GM23338 (cell line): Measurements from ENCODE around the gene PRXL2C. TPM values are rescaled to one million over a fixed set of nuclear protein-coding genes. Genes with fewer than 3 reads are reported as not detected.

Experiments
- ATAC-seq: fragments of 200-7000 bp; cut with Tn5 transposase; 3 replicates; pipeline ENCODE4 v1.9.1; 2020
- DNase-seq: peaks from one replicate; pipeline ENCODE4 v3.0.0-alpha.2; 2015; ENCODE audit warnings: low spot score
- H2AFZ ChIP-seq: fragments of 200-600 bp; sonication (generic); 2 replicates; pipeline ENCODE4 v1.8.0; 2016; ENCODE audit warnings: antibody characterized with exemption, mild to moderate bottlenecking, moderate library complexity
- H3F3A ChIP-seq: fragments of 200-600 bp; sonication (generic); replicated peaks from 2 replicates; pipeline ENCODE4 v1.8.0; 2017; ENCODE audit warnings: antibody characterized with exemption, mixed run types, low read depth
- H3K27ac ChIP-seq: fragments of 200-600 bp; sonication (generic); 2 replicates; pipeline ENCODE4 v1.6.1; 2016; ENCODE audit warnings: low read depth
- H3K27me3 ChIP-seq: fragments of 200-600 bp; sonication (generic); 2 replicates; pipeline ENCODE4 v1.8.0; 2016; ENCODE audit warnings: mild to moderate bottlenecking, mixed run types, moderate library complexity; ENCODE audit not compliant: insufficient read depth
- H3K36me3 ChIP-seq: fragments of 200-600 bp; sonication (generic); 2 replicates; pipeline ENCODE4 v1.8.0; 2016; ENCODE audit warnings: mild to moderate bottlenecking; ENCODE audit not compliant: insufficient read depth
- H3K4me1 ChIP-seq: fragments of 200-600 bp; sonication (generic); 2 replicates; pipeline ENCODE4 v1.8.0; 2016; ENCODE audit warnings: mild to moderate bottlenecking, moderate library complexity; ENCODE audit not compliant: insufficient read depth
- H3K4me2 ChIP-seq: fragments of 200-600 bp; sonication (generic); 2 replicates; pipeline ENCODE4 v1.7.1; 2017; ENCODE audit warnings: mixed run types
- H3K4me3 ChIP-seq: fragments of 200-600 bp; sonication (generic); 2 replicates; pipeline ENCODE4 v1.6.1; 2016; ENCODE audit warnings: mixed run types
- H3K79me2 ChIP-seq: fragments of 200-600 bp; sonication (generic); replicated peaks from 2 replicates; pipeline ENCODE4 v1.8.0; 2017; ENCODE audit warnings: mild to moderate bottlenecking; ENCODE audit not compliant: insufficient read depth
- H3K9me2 ChIP-seq: fragments of 200-600 bp; sonication (generic); 2 replicates; pipeline ENCODE4 v1.8.0; 2017; ENCODE audit not compliant: insufficient read depth
- H4K20me1 ChIP-seq: fragments of 200-600 bp; sonication (generic); replicated peaks from 2 replicates; pipeline ENCODE4 v1.8.0; 2017; ENCODE audit warnings: mild to moderate bottlenecking; ENCODE audit not compliant: insufficient read depth
- H3K27ac Mint-ChIP-seq: 2 replicates; pipeline ENCODE4 v1.8.0; 2020; ENCODE audit warnings: inconsistent platforms, mild to moderate bottlenecking, moderate library complexity, mixed read lengths
- H3K27me3 Mint-ChIP-seq: 3 replicates; pipeline ENCODE4 v1.8.0; 2022; ENCODE audit warnings: low read depth, mild to moderate bottlenecking, moderate library complexity, mixed read lengths, inconsistent platforms; ENCODE audit not compliant: insufficient read depth, poor library complexity
- H3K36me3 Mint-ChIP-seq: 3 replicates; pipeline ENCODE4 v1.8.0; 2021; ENCODE audit warnings: low read depth, mild to moderate bottlenecking, inconsistent platforms, moderate library complexity, mixed read lengths
- H3K4me1 Mint-ChIP-seq: 3 replicates; pipeline ENCODE4 v1.8.0; 2020; ENCODE audit warnings: mild to moderate bottlenecking, inconsistent platforms, mixed read lengths
- H3K4me3 Mint-ChIP-seq: 3 replicates; pipeline ENCODE4 v1.8.0; 2021; ENCODE audit warnings: moderate library complexity, mild to moderate bottlenecking, inconsistent platforms, mixed read lengths
- H3K9me3 Mint-ChIP-seq: 3 replicates; pipeline ENCODE4 v1.8.0; 2020; ENCODE audit warnings: moderate library complexity, mild to moderate bottlenecking, inconsistent platforms, mixed read lengths
- CREB1 ChIP-seq: fragments of 250-450 bp; sonication (Bioruptor Pico); IDR thresholded peaks from 2 replicates; pipeline ENCODE4 v1.5.0; 2020; ENCODE audit warnings: low read depth, mild to moderate bottlenecking, moderate library complexity
- CTCF ChIP-seq, 2 experiments: fragments of 200-600 bp in 1 of 2; sonication (generic) in 1 of 2; conservative IDR thresholded peaks; 2 replicates each; pipeline versions ENCODE4 v1.5.1 to v1.6.1; 2016 to 2017; ENCODE audit warnings: antibody characterized with exemption in 2 of 2, low read depth in 2 of 2, mild to moderate bottlenecking in 2 of 2, moderate library complexity in 1 of 2
- ETS1 ChIP-seq: IDR thresholded peaks from 2 replicates; pipeline ENCODE4 v1.6.1; 2016; ENCODE audit warnings: antibody characterized with exemption
- EZH2 ChIP-seq: fragments of 200-600 bp; sonication (generic); IDR thresholded peaks from one replicate; pipeline ENCODE4 v1.8.0; 2017; ENCODE audit warnings: antibody characterized with exemption, mild to moderate bottlenecking, low read depth; ENCODE audit not compliant: unreplicated experiment
- EZH2phosphoT487 ChIP-seq: fragments of 200-600 bp; sonication (generic); IDR thresholded peaks from one replicate; pipeline ENCODE4 v1.8.1; 2018; ENCODE audit warnings: antibody characterized with exemption; ENCODE audit not compliant: unreplicated experiment
- NANOG ChIP-seq: IDR thresholded peaks from 2 replicates; pipeline ENCODE4 v1.6.1; 2016; ENCODE audit warnings: antibody characterized with exemption, borderline replicate concordance
- POLR2AphosphoS5 ChIP-seq: IDR thresholded peaks from 2 replicates; pipeline ENCODE4 v1.6.1; 2016; ENCODE audit warnings: antibody characterized with exemption, low read depth
- REST ChIP-seq: IDR thresholded peaks from one replicate; pipeline ENCODE4 v1.6.1; 2018; ENCODE audit warnings: antibody characterized with exemption; ENCODE audit not compliant: unreplicated experiment
- STAT1 ChIP-seq: IDR thresholded peaks from one replicate; pipeline ENCODE4 v1.6.1; 2016; ENCODE audit warnings: antibody characterized with exemption; ENCODE audit not compliant: unreplicated experiment
- ZNF331 ChIP-seq: fragments of 250-450 bp; sonication (Bioruptor Pico); IDR thresholded peaks from 2 replicates; pipeline ENCODE4 v1.5.0; 2020; ENCODE audit warnings: low read depth, mild to moderate bottlenecking, moderate library complexity
- polyA plus RNA-seq: library from polyadenylated mRNA; unstranded; fragments of >200 nt; fragmentation: Nextera tagmentation; extraction: Ambion mirVana; gene quantifications from 2 replicates; pipeline ENCODE4 v1.2.1, GENCODE V29; 2016
- total RNA-seq: library from RNA; depleted of rRNA; stranded (reverse); fragments of >200 nt; shearing (Covaris generic); gene quantifications from 2 replicates; pipeline ENCODE4 v1.2.3, GENCODE V29; 2014

PRXL2C gene
- total and polyA plus RNA-seq, 2 experiments from 2014 or later: 5.2 to 7.9 TPM

GRCh38 chr9:96691326-96691725, 36.2 kb upstream of the PRXL2C start:
- H3K4me1 ChIP-seq: no peaks in the 10 kb centered on the region
- TF ChIP-seq ETS1 (no peak), EZH2 (no peak), STAT1 (no peak), CTCF (conservative IDR thresholded peaks at IDR 0.05; ENCODE audit: low read depth in 2 of 2) (no peak)
- no peak overlapping the region for H3K4me3 ChIP-seq
- no peak overlapping the region for H2AFZ ChIP-seq
- no peak overlapping the region for H3K27ac Mint-ChIP-seq
- H4K20me1 ChIP-seq: 0 out of 2 replicates have a peak, but pooled peaks cover 3% of the 10 kb centered on the region
- DNase-seq (no peak), ATAC-seq (no peak)
- peaks cover 2% of the 10 kb centered on the region; the same call in 1 of the 2 replicates for H3K36me3 ChIP-seq
- no peaks in the 10 kb centered on the region for H3K27me3 ChIP-seq
- H3K27me3 Mint-ChIP-seq: peaks cover 3% of the 10 kb centered on the region
- 0 out of 2 replicates have a peak, but pooled peaks cover 3% of the 10 kb centered on the region for H3K79me2 ChIP-seq
- no peak overlapping the region for H3K4me3 Mint-ChIP-seq
- H3K27ac ChIP-seq: no peak overlapping the region
- H3K9me2 ChIP-seq: no peaks in the 10 kb centered on the region
- H3K9me3 Mint-ChIP-seq: peaks cover 54% of the 10 kb centered on the region
- peaks cover 31% of the 10 kb centered on the region for H3K36me3 Mint-ChIP-seq
- H3K4me1 Mint-ChIP-seq: peaks cover 2% of the 10 kb centered on the region; the same call in 2 of the 3 replicates
- H3K4me2 ChIP-seq: no peak overlapping the region
- 0 out of 2 replicates have a peak, but pooled peaks cover 2% of the 10 kb centered on the region for H3F3A ChIP-seq

- Histone ChIP-seq H3K4me1 (no peaks in the 10 kb centered on the region), H3K27ac (no peak overlapping the region), H3F3A (peaks cover 8% of the 10 kb centered on the region; the same call in 1 of the 2 replicates), H3K36me3 (peaks cover 2% of the 10 kb centered on the region; the same call in 1 of the 2 replicates), H3K9me2 (no peaks in the 10 kb centered on the region), H3K79me2 (0 out of 2 replicates have a peak, but pooled peaks cover 3% of the 10 kb centered on the region), H3K4me3 (no peak overlapping the region), H3K27me3 (no peaks in the 10 kb centered on the region), H2AFZ (no peak overlapping the region), H4K20me1 (0 out of 2 replicates have a peak, but pooled peaks cover 3% of the 10 kb centered on the region), H3K4me2 (no peak overlapping the region)
- H3K27me3 Mint-ChIP-seq: peaks cover 4% of the 10 kb centered on the region
- DNase-seq (no peak), ATAC-seq (no peak)
- no peak overlapping the region for H3K4me3 Mint-ChIP-seq
- no peak overlapping the region for H3K27ac Mint-ChIP-seq
- H3K36me3 Mint-ChIP-seq: peaks cover 24% of the 10 kb centered on the region
- peaks cover 41% of the 10 kb centered on the region for H3K9me3 Mint-ChIP-seq
- H3K4me1 Mint-ChIP-seq: peaks cover 2% of the 10 kb centered on the region; the same call in 2 of the 3 replicates
- TF ChIP-seq POLR2AphosphoS5 (no peak), EZH2phosphoT487 (no peak), ZNF331 (CRISPR knock-in tag) (no peak), REST (no peak), NANOG (no peak), ETS1 (no peak), CREB1 (CRISPR knock-in tag) (no peak)
Measured at GRCh38 chr9:96688745-96689464, 33.8 kb upstream of the PRXL2C start.
